ENCODE results near the gene KCNC2. TPM values are rescaled to one million over a fixed set of nuclear protein-coding genes. Genes with fewer than 3 reads are reported as not detected.

The KCNC2 gene
- total and polyA plus RNA-seq, 5 donors from 2014 or later: not detected

- Histone ChIP-seq H3K9me3 (ENCODE audit: control insufficient read depth in 2 of 2, low read length in 2 of 2) (no peaks in the 10 kb centered on the region), H3K36me3 (ENCODE audit: control insufficient read depth, insufficient read depth, low read length) (no peaks in the 10 kb centered on the region), H3K27me3 (ENCODE audit: control insufficient read depth, insufficient read depth, low read length) (no peaks in the 10 kb centered on the region), H3K27ac (ENCODE audit: insufficient read depth, low read length, poor library complexity, severe bottlenecking) (no peak overlapping the region), H3K4me1 (ENCODE audit: control insufficient read depth, insufficient read depth, low read length, poor library complexity, severe bottlenecking) (no peaks in the 10 kb centered on the region), H3K4me3 (ENCODE audit: low read depth, low read length) (no peak overlapping the region)
- ATAC-seq (ENCODE audit: low read depth in 2 of 2) (no peak), DNase-seq (no peak)
- H3K27ac Mint-ChIP-seq: no peak overlapping the region
- H3K36me3 Mint-ChIP-seq: no peaks in the 10 kb centered on the region
- H3K4me1 Mint-ChIP-seq: no peaks in the 10 kb centered on the region
- no peaks in the 10 kb centered on the region for H3K27me3 Mint-ChIP-seq
- no peak overlapping the region for H3K4me3 Mint-ChIP-seq
- H3K9me3 Mint-ChIP-seq: peaks cover 0 to 1% (median 0%) of the 10 kb centered on the region in 7 donors
Observed at GRCh38 chr12:75161488-75161887, 48.2 kb downstream of the KCNC2 start.

- H3K36me3 Mint-ChIP-seq: no peaks in the 10 kb centered on the region
- H3K4me1 Mint-ChIP-seq: no peaks in the 10 kb centered on the region
- Histone ChIP-seq H3K36me3 (ENCODE audit: control insufficient read depth, insufficient read depth, low read length) (no peaks in the 10 kb centered on the region), H3K27me3 (ENCODE audit: control insufficient read depth, insufficient read depth, low read length) (no peaks in the 10 kb centered on the region), H3K4me3 (ENCODE audit: low read depth, low read length) (no peak overlapping the region), H3K9me3 (ENCODE audit: control insufficient read depth in 2 of 2, low read length in 2 of 2) (no peaks in the 10 kb centered on the region), H3K4me1 (ENCODE audit: control insufficient read depth, insufficient read depth, low read length, poor library complexity, severe bottlenecking) (no peaks in the 10 kb centered on the region), H3K27ac (ENCODE audit: insufficient read depth, low read length, poor library complexity, severe bottlenecking) (no peak overlapping the region)
- ATAC-seq (ENCODE audit: low read depth in 2 of 2) (no peak), DNase-seq (no peak)
- H3K27me3 Mint-ChIP-seq: no peaks in the 10 kb centered on the region
- H3K4me3 Mint-ChIP-seq: no peak overlapping the region
- H3K9me3 Mint-ChIP-seq: peaks cover 0 to 1% (median 0%) of the 10 kb centered on the region in 7 donors
- no peak overlapping the region for H3K27ac Mint-ChIP-seq
Observed at GRCh38 chr12:75157385-75157784, 52.3 kb downstream of the KCNC2 start.

GRCh38 chr12:75155962-75156361 lies 53.7 kb downstream of the KCNC2 start:
- H3K27me3 Mint-ChIP-seq: no peaks in the 10 kb centered on the region
- Histone ChIP-seq H3K4me1 (ENCODE audit: control insufficient read depth, insufficient read depth, low read length, poor library complexity, severe bottlenecking) (no peaks in the 10 kb centered on the region), H3K27ac (ENCODE audit: insufficient read depth, low read length, poor library complexity, severe bottlenecking) (no peak overlapping the region), H3K4me3 (ENCODE audit: low read depth, low read length) (no peak overlapping the region), H3K36me3 (ENCODE audit: control insufficient read depth, insufficient read depth, low read length) (no peaks in the 10 kb centered on the region), H3K27me3 (ENCODE audit: control insufficient read depth, insufficient read depth, low read length) (no peaks in the 10 kb centered on the region), H3K9me3 (ENCODE audit: control insufficient read depth in 2 of 2, low read length in 2 of 2) (no peaks in the 10 kb centered on the region)
- no peak overlapping the region for H3K4me3 Mint-ChIP-seq
- H3K36me3 Mint-ChIP-seq: no peaks in the 10 kb centered on the region
- no peaks in the 10 kb centered on the region for H3K4me1 Mint-ChIP-seq
- ATAC-seq (ENCODE audit: low read depth in 2 of 2) (no peak), DNase-seq (no peak)
- H3K27ac Mint-ChIP-seq: no peak overlapping the region
- H3K9me3 Mint-ChIP-seq: peaks cover 0 to 1% (median 0%) of the 10 kb centered on the region in 7 donors

- ATAC-seq (ENCODE audit: low read depth in 2 of 2): no peak
- no peak overlapping the region for H3K27ac Mint-ChIP-seq
- H3K4me3 ChIP-seq (ENCODE audit: low read depth, low read length): no peak overlapping the region
- H3K4me1 ChIP-seq (ENCODE audit: control insufficient read depth, insufficient read depth, low read length, poor library complexity, severe bottlenecking): no peaks in the 10 kb centered on the region
- no peaks in the 10 kb centered on the region for H3K4me1 Mint-ChIP-seq
- no peaks in the 10 kb centered on the region for H3K9me3 ChIP-seq (ENCODE audit: control insufficient read depth in 2 of 2, low read length in 2 of 2)
- H3K9me3 Mint-ChIP-seq: peaks cover 0 to 3% (median 0%) of the 10 kb centered on the region in 7 donors
- no peaks in the 10 kb centered on the region for H3K36me3 ChIP-seq (ENCODE audit: control insufficient read depth, insufficient read depth, low read length)
- H3K27me3 Mint-ChIP-seq: no peaks in the 10 kb centered on the region
- DNase-seq: no peak
- H3K27me3 ChIP-seq (ENCODE audit: control insufficient read depth, insufficient read depth, low read length): no peaks in the 10 kb centered on the region
- no peak overlapping the region for H3K4me3 Mint-ChIP-seq
- H3K27ac ChIP-seq (ENCODE audit: insufficient read depth, low read length, poor library complexity, severe bottlenecking): no peak overlapping the region
- H3K36me3 Mint-ChIP-seq: no peaks in the 10 kb centered on the region
Observed at GRCh38 chr12:75154388-75154787, 55.3 kb downstream of the KCNC2 start.

GRCh38 chr12:75139196-75139595 lies 70.4 kb downstream of the KCNC2 start:
- H3K9me3 ChIP-seq (ENCODE audit: control insufficient read depth in 2 of 2, low read length in 2 of 2): no peaks in the 10 kb centered on the region
- no peak overlapping the region for H3K27ac ChIP-seq (ENCODE audit: insufficient read depth, low read length, poor library complexity, severe bottlenecking)
- no peak overlapping the region for H3K4me3 ChIP-seq (ENCODE audit: low read depth, low read length)
- no peaks in the 10 kb centered on the region for H3K36me3 Mint-ChIP-seq
- H3K27ac Mint-ChIP-seq: no peak overlapping the region
- H3K4me1 Mint-ChIP-seq: no peaks in the 10 kb centered on the region
- peaks cover 0 to 3% (median 0%) of the 10 kb centered on the region in 7 donors for H3K9me3 Mint-ChIP-seq
- DNase-seq (no peak), ATAC-seq (ENCODE audit: low read depth in 2 of 2) (no peak)
- H3K4me1 ChIP-seq (ENCODE audit: control insufficient read depth, insufficient read depth, low read length, poor library complexity, severe bottlenecking): no peaks in the 10 kb centered on the region
- no peaks in the 10 kb centered on the region for H3K27me3 ChIP-seq (ENCODE audit: control insufficient read depth, insufficient read depth, low read length)
- H3K27me3 Mint-ChIP-seq: no peaks in the 10 kb centered on the region
- no peaks in the 10 kb centered on the region for H3K36me3 ChIP-seq (ENCODE audit: control insufficient read depth, insufficient read depth, low read length)
- no peak overlapping the region for H3K4me3 Mint-ChIP-seq

- no peaks in the 10 kb centered on the region for H3K27me3 Mint-ChIP-seq
- H3K27ac Mint-ChIP-seq: no peak overlapping the region
- ATAC-seq (ENCODE audit: low read depth in 2 of 2): no peak
- Histone ChIP-seq H3K36me3 (ENCODE audit: control insufficient read depth, insufficient read depth, low read length) (no peaks in the 10 kb centered on the region), H3K27me3 (ENCODE audit: control insufficient read depth, insufficient read depth, low read length) (no peaks in the 10 kb centered on the region), H3K4me3 (ENCODE audit: low read depth, low read length) (no peak overlapping the region), H3K27ac (ENCODE audit: insufficient read depth, low read length, poor library complexity, severe bottlenecking) (no peak overlapping the region), H3K9me3 (ENCODE audit: control insufficient read depth in 2 of 2, low read length in 2 of 2) (no peaks in the 10 kb centered on the region), H3K4me1 (ENCODE audit: control insufficient read depth, insufficient read depth, low read length, poor library complexity, severe bottlenecking) (no peaks in the 10 kb centered on the region)
- H3K36me3 Mint-ChIP-seq: no peaks in the 10 kb centered on the region
- H3K4me3 Mint-ChIP-seq: no peak overlapping the region
- no peak for DNase-seq
- no peaks in the 10 kb centered on the region for H3K4me1 Mint-ChIP-seq
- H3K9me3 Mint-ChIP-seq: peaks cover 0 to 1% (median 0%) of the 10 kb centered on the region in 7 donors
Observed at GRCh38 chr12:75137896-75138295, 71.7 kb downstream of the KCNC2 start.

GRCh38 chr12:75135026-75135425 lies 74.6 kb downstream of the KCNC2 start:
- no peaks in the 10 kb centered on the region for H3K36me3 ChIP-seq (ENCODE audit: control insufficient read depth, insufficient read depth, low read length)
- H3K27me3 Mint-ChIP-seq: no peaks in the 10 kb centered on the region
- no peak overlapping the region for H3K27ac Mint-ChIP-seq
- H3K27me3 ChIP-seq (ENCODE audit: control insufficient read depth, insufficient read depth, low read length): no peaks in the 10 kb centered on the region
- DNase-seq: no peak
- H3K4me1 Mint-ChIP-seq: no peaks in the 10 kb centered on the region
- no peak overlapping the region for H3K27ac ChIP-seq (ENCODE audit: insufficient read depth, low read length, poor library complexity, severe bottlenecking)
- no peaks in the 10 kb centered on the region for H3K9me3 ChIP-seq (ENCODE audit: control insufficient read depth in 2 of 2, low read length in 2 of 2)
- no peaks in the 10 kb centered on the region for H3K4me1 ChIP-seq (ENCODE audit: control insufficient read depth, insufficient read depth, low read length, poor library complexity, severe bottlenecking)
- no peak for ATAC-seq (ENCODE audit: low read depth in 2 of 2)
- H3K4me3 ChIP-seq (ENCODE audit: low read depth, low read length): no peak overlapping the region
- no peak overlapping the region for H3K4me3 Mint-ChIP-seq
- H3K36me3 Mint-ChIP-seq: no peaks in the 10 kb centered on the region
- peaks cover 0 to 1% (median 0%) of the 10 kb centered on the region in 7 donors for H3K9me3 Mint-ChIP-seq

GRCh38 chr12:75130811-75131210 lies 78.8 kb downstream of the KCNC2 start:
- DNase-seq (no peak), ATAC-seq (ENCODE audit: low read depth in 2 of 2) (no peak)
- H3K27me3 Mint-ChIP-seq: no peaks in the 10 kb centered on the region
- no peaks in the 10 kb centered on the region for H3K36me3 Mint-ChIP-seq
- no peaks in the 10 kb centered on the region for H3K36me3 ChIP-seq (ENCODE audit: control insufficient read depth, insufficient read depth, low read length)
- H3K27me3 ChIP-seq (ENCODE audit: control insufficient read depth, insufficient read depth, low read length): no peaks in the 10 kb centered on the region
- H3K4me1 Mint-ChIP-seq: no peaks in the 10 kb centered on the region
- H3K4me3 Mint-ChIP-seq: no peak overlapping the region
- H3K4me1 ChIP-seq (ENCODE audit: control insufficient read depth, insufficient read depth, low read length, poor library complexity, severe bottlenecking): no peaks in the 10 kb centered on the region
- no peak overlapping the region for H3K27ac ChIP-seq (ENCODE audit: insufficient read depth, low read length, poor library complexity, severe bottlenecking)
- H3K9me3 ChIP-seq (ENCODE audit: control insufficient read depth in 2 of 2, low read length in 2 of 2): no peaks in the 10 kb centered on the region
- no peak overlapping the region for H3K27ac Mint-ChIP-seq
- no peaks in the 10 kb centered on the region for H3K9me3 Mint-ChIP-seq
- no peak overlapping the region for H3K4me3 ChIP-seq (ENCODE audit: low read depth, low read length)

All from CD4-positive, CD25-positive, alpha-beta regulatory T cell (primary cell).